PC-3 (cell line): ENCODE results near the gene ARFGAP3.

Source experiments
- CTCF ChIP-seq: fragments of 300-600 bp; sonication (generic); conservative IDR thresholded peaks from 2 replicates; pipeline ENCODE4 v1.5.1; 2017; ENCODE audit warnings: antibody characterized with exemption, low read depth, mild to moderate bottlenecking, low read length
- EZH2 ChIP-seq: fragments of 300-600 bp; sonication (generic); IDR thresholded peaks from one replicate; pipeline ENCODE4 v1.6.1; 2017; ENCODE audit warnings: antibody characterized with exemption, mild to moderate bottlenecking, low read length; ENCODE audit not compliant: unreplicated experiment
- EZH2phosphoT487 ChIP-seq: fragments of 300-600 bp; sonication (generic); IDR thresholded peaks from 2 replicates; pipeline ENCODE4 v1.6.1; 2018; ENCODE audit warnings: mild to moderate bottlenecking, antibody characterized with exemption, low read length, borderline replicate concordance

- TF ChIP-seq CTCF (no peak), EZH2phosphoT487 (no peak), EZH2 (no peak)
Observed at GRCh38 chr22:42878561-42879305, 21.7 kb upstream of the ARFGAP3 start.
